Lung (tissue), 12 donors: Measurements from ENCODE around the gene CLSTN2. TPM values are rescaled to one million over a fixed set of nuclear protein-coding genes. Genes with fewer than 3 reads are reported as not detected.

Source experiments
- ATAC-seq: fragments of 200-7000 bp; cut with Tn5 transposase; one replicate; pipeline ENCODE4 v1.9.1; 2020; ENCODE audit warnings: moderate number of reproducible peaks; ENCODE audit not compliant: insufficient read depth, low FRiP score
- DNase-seq, 3 donors: peaks; one replicate each; pipeline ENCODE4 v3.0.0-alpha.2; 2013 to 2017
- H3K27ac ChIP-seq, 2 donors: one replicate each; pipeline ENCODE4 v1.5.1; 2013; ENCODE audit warnings: mild to moderate bottlenecking in 2 of 2, moderate library complexity in 2 of 2, control low read depth in 1 of 2, inconsistent platforms in 1 of 2, low read depth in 1 of 2, low read length in 1 of 2
- H3K27me3 ChIP-seq, 3 donors: one replicate each; pipeline ENCODE4 v1.5.1; 2013; ENCODE audit warnings: low read length in 2 of 3; ENCODE audit not compliant: control insufficient read depth in 3 of 3, insufficient read depth in 3 of 3
- H3K36me3 ChIP-seq, 4 donors: one replicate each; pipeline ENCODE4 v1.5.1; 2013; ENCODE audit warnings: low read length in 4 of 4, mild to moderate bottlenecking in 1 of 4, moderate library complexity in 1 of 4; ENCODE audit not compliant: control insufficient read depth in 4 of 4, insufficient read depth in 4 of 4
- H3K4me1 ChIP-seq, 5 donors: one replicate each; pipeline ENCODE4 v1.5.1; 2013; ENCODE audit warnings: low read length in 5 of 5, mild to moderate bottlenecking in 2 of 5, moderate library complexity in 1 of 5; ENCODE audit not compliant: control insufficient read depth in 5 of 5, insufficient read depth in 5 of 5
- H3K4me3 ChIP-seq: one replicate; pipeline ENCODE4 v1.5.1; 2013; ENCODE audit warnings: mild to moderate bottlenecking, control low read depth, moderate library complexity
- H3K9ac ChIP-seq, 2 donors: one replicate each; pipeline ENCODE4 v1.5.1; 2013; ENCODE audit warnings: low read length in 2 of 2, control low read depth in 1 of 2; ENCODE audit not compliant: insufficient read depth in 1 of 2
- H3K9me3 ChIP-seq, 4 donors: one replicate each; pipeline ENCODE4 v1.5.1; 2013; ENCODE audit warnings: low read length in 3 of 4, mild to moderate bottlenecking in 1 of 4, moderate library complexity in 1 of 4; ENCODE audit not compliant: control insufficient read depth in 4 of 4, insufficient read depth in 3 of 4
- WGBS, 2 donors: extraction: QIAGEN DNeasy Blood & Tissue Kit; methylation state at CpG; one replicate each; pipeline ENCODE4 v1.1.7; 2013; 5-methylcytosine and 5-hydroxymethylcytosine counted together
- polyA plus RNA-seq, 2 donors: library from polyadenylated mRNA; stranded (reverse); fragments of 200-250 nt; gene quantifications; one replicate each; pipeline ENCODE4 v1.2.1, GENCODE V29; 2013
- total RNA-seq, 2 donors: library from RNA; depleted of rRNA in 1 of 2; stranded (reverse); fragments of >200 nt in 1 of 2; gene quantifications; one replicate each; pipeline ENCODE4 v1.2.1, GENCODE V29; 2014 to 2021
- TF ChIP-seq, protein P1 (sequence below): IDR thresholded peaks from 2 replicates; pipeline ENCODE4 v1.5.1; 2012; ENCODE audit warnings: mild to moderate bottlenecking; ENCODE audit errors: control extremely low read depth, extremely low read depth
- donor health status: control.
- donor health status: control.
- donor health status: Bipolar disorder and iron deficiency.
- donor health status: healthy.
- donor health status: DM: yes; HTN: yes; CAD: no.

The CLSTN2 gene
- total and polyA plus RNA-seq, 4 donors, result 0.07 to 2.4 (median 1.3) TPM

GRCh38 chr3:139937674-139938279, 2.8 kb downstream of the CLSTN2 start:
- H3K27ac ChIP-seq, result no peak overlapping the region
- H3K4me1 ChIP-seq, result peaks cover 0 to 20% (median 11%) of the 10 kb centered on the region in 5 donors
- no peaks in the 10 kb centered on the region for H3K9me3 ChIP-seq
- DNase-seq, result peak; percentile 54 to 67 (median 62)
- H3K27me3 ChIP-seq, result peaks cover 7 to 32% (median 22%) of the 10 kb centered on the region in 3 donors
- ATAC-seq, result no peak
- H3K9ac ChIP-seq, result no peak overlapping the region
- no peak overlapping the region for H3K4me3 ChIP-seq
- TF ChIP-seq, protein P1, sequence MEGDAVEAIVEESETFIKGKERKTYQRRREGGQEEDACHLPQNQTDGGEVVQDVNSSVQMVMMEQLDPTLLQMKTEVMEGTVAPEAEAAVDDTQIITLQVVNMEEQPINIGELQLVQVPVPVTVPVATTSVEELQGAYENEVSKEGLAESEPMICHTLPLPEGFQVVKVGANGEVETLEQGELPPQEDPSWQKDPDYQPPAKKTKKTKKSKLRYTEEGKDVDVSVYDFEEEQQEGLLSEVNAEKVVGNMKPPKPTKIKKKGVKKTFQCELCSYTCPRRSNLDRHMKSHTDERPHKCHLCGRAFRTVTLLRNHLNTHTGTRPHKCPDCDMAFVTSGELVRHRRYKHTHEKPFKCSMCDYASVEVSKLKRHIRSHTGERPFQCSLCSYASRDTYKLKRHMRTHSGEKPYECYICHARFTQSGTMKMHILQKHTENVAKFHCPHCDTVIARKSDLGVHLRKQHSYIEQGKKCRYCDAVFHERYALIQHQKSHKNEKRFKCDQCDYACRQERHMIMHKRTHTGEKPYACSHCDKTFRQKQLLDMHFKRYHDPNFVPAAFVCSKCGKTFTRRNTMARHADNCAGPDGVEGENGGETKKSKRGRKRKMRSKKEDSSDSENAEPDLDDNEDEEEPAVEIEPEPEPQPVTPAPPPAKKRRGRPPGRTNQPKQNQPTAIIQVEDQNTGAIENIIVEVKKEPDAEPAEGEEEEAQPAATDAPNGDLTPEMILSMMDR, result no peak
- 10 to 12% methylated on average over 8 of the region's 8 CpGs for WGBS, 2 donors
- H3K36me3 ChIP-seq, result no peaks in the 10 kb centered on the region

GRCh38 chr3:139939681-139940190, 4.8 kb downstream of the CLSTN2 start:
- no peak overlapping the region for H3K27ac ChIP-seq
- no peaks in the 10 kb centered on the region for H3K36me3 ChIP-seq
- H3K4me1 ChIP-seq, result peaks cover 0 to 15% (median 9%) of the 10 kb centered on the region in 5 donors
- no peaks in the 10 kb centered on the region for H3K9me3 ChIP-seq
- DNase-seq (no peak), ATAC-seq (no peak)
- H3K27me3 ChIP-seq, result peaks cover 3 to 25% (median 22%) of the 10 kb centered on the region in 3 donors
- TF ChIP-seq, protein P1, result no peak
- no peak overlapping the region for H3K4me3 ChIP-seq
- no peak overlapping the region for H3K9ac ChIP-seq
- WGBS, 2 donors, result 76 to 86% methylated on average over 2 of the region's 2 CpGs

GRCh38 chr3:139940622-139941021, 5.6 kb downstream of the CLSTN2 start:
- Histone ChIP-seq H3K27ac (no peak overlapping the region), H3K9me3 (no peaks in the 10 kb centered on the region), H3K27me3 (peaks cover 2 to 23% (median 22%) of the 10 kb centered on the region in 3 donors), H3K9ac (no peak overlapping the region), H3K4me1 (peaks cover 0 to 8% (median 4%) of the 10 kb centered on the region in 5 donors), H3K4me3 (no peak overlapping the region), H3K36me3 (no peaks in the 10 kb centered on the region)
- TF ChIP-seq, protein P1, result no peak
- no peak for ATAC-seq
- no peak for DNase-seq
- 33 to 56% methylated on average over 1 of the region's 1 CpG for WGBS, 2 donors
